GM12891 (cell line): ENCODE results near the gene MRTFB.
"Not testable (repeated sequence)": the region's sequence is repeated elsewhere in the genome, so short reads cannot be mapped to it uniquely, and the experiment has no call there.

ENCODE experiments used
- DNase-seq: peaks from one replicate; pipeline ENCODE4 v3.0.0; 2011; ENCODE audit warnings: low spot score; ENCODE audit not compliant: insufficient read length
- FAIRE-seq: peaks from 2 replicates; lab custom pipeline; 2011; peaks lifted over from hg19 to GRCh38; lab: Jason Lieb, UNC
- PAX5 ChIP-seq: IDR thresholded peaks from 2 replicates; pipeline ENCODE4 v1.6.1; 2011; ENCODE audit warnings: low read length, moderate library complexity, mild to moderate bottlenecking; ENCODE audit not compliant: insufficient read depth, severe bottlenecking
- POLR2A ChIP-seq: IDR thresholded peaks from 2 replicates; pipeline ENCODE4 v1.6.1; 2011; ENCODE audit warnings: low read depth, low read length, control low read depth
- POLR2AphosphoS5 ChIP-seq: IDR thresholded peaks from 2 replicates; pipeline ENCODE4 v1.6.1; 2011; ENCODE audit warnings: low read depth, low read length, control low read depth
- POU2F2 ChIP-seq: IDR thresholded peaks from 2 replicates; pipeline ENCODE4 v1.6.1; 2011; ENCODE audit warnings: low read depth, mild to moderate bottlenecking, control low read depth, low read length, moderate library complexity
- SPI1 ChIP-seq: IDR thresholded peaks from 2 replicates; pipeline ENCODE4 v1.6.1; 2011; ENCODE audit warnings: low read depth, low read length, control low read depth
- TAF1 ChIP-seq: IDR thresholded peaks from 2 replicates; pipeline ENCODE4 v1.6.1; 2011; ENCODE audit warnings: low read depth, low read length, control low read depth

The MRTFB gene

DNA sequence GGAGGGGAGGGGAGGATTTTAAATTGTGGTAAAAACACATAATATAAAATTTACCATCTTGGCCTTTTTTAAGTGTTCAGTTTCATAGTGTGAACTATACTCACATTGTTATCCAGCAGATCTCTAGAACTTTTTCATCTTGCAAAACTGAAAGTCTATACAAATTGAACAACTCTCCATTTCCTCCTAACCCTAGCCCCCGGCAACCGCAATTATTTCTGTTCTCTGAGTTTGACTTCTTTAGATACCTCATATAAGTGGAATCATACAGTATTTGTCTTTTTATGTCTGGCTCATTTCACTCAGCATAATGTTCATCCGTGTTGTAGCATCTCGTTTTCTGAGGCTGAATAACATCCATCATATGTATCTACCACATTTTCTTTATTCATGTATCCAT is 30.0 kb upstream of the MRTFB start:
- no peak for DNase-seq
- TF ChIP-seq POLR2AphosphoS5 (no peak), PAX5 (no peak), POLR2A (no peak), POU2F2 (no peak), TAF1 (no peak), SPI1 (no peak)
- no peak for FAIRE-seq

DNA sequence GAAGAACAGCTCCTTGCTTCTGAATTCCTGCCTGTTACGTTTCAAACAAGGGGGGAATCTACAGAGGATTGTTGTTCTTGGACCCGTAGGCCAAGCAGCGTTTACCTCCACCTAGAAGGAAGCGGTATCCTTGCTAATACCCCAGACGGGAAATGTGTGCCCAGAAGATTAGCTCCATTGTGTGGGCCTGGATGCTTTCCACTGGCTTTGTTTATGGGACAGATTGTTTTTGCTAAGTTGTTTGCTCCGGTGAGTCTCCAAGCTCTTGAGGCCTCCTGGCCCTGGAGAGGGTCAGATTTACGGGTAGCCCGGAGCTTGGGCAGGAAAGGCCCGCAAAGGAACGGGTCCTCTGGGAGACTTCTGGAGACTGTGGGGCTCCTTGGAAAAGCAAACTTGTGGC is 28.4 kb upstream of the MRTFB start:
- DNase-seq (no peak), FAIRE-seq (no peak)
- no peak for TF ChIP-seq POLR2AphosphoS5
- no peak for TF ChIP-seq SPI1
- no peak for TF ChIP-seq PAX5
- no peak for TF ChIP-seq TAF1
- no peak for TF ChIP-seq POLR2A
- no peak for TF ChIP-seq POU2F2

DNA sequence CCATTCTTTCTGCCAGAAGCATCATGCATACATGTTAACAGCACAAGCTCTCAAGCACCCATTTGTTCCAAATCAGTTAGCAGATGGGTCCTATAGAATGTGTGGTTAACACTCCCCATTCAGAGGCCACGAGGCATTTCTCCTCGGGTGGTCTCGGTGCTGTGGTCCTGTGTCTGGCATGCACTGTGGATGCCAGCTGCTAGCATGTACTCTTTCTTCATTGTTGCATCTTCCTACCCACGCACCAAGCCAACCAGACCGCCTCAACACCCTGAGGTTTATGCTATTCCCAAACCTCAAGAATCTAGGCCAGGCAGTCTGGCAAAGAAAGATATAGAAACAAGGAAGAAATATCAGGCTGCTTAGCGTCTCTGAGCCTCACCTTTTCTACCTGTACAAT is 27.8 kb upstream of the MRTFB start:
- FAIRE-seq (no peak), DNase-seq (no peak)
- TF ChIP-seq TAF1 (no peak), POLR2A (no peak), SPI1 (no peak), POU2F2 (no peak), PAX5 (no peak), POLR2AphosphoS5 (no peak)

DNA sequence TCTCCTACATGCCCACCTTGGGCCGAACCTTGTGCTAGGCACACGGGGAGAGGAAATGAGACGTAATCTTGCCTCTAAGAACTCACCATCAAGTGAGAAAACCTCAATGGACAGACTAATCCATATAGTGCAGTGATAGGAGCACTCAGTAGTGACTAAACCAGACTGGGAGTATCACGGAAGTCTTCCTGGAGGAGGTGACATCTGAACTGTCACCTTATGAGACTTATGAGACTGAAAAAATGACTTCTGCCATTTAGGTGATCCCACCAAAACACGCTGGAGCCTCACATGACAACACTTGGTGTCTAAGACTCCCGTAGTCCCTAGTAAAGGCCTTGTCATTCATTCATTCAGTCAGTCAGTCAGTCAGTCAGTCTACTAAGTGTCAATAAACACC is 27.3 kb upstream of the MRTFB start:
- FAIRE-seq (no peak), DNase-seq (no peak)
- TF ChIP-seq POU2F2, result no peak
- TF ChIP-seq SPI1, result no peak
- no peak for TF ChIP-seq TAF1
- TF ChIP-seq PAX5, result no peak
- TF ChIP-seq POLR2AphosphoS5, result no peak
- no peak for TF ChIP-seq POLR2A

DNA sequence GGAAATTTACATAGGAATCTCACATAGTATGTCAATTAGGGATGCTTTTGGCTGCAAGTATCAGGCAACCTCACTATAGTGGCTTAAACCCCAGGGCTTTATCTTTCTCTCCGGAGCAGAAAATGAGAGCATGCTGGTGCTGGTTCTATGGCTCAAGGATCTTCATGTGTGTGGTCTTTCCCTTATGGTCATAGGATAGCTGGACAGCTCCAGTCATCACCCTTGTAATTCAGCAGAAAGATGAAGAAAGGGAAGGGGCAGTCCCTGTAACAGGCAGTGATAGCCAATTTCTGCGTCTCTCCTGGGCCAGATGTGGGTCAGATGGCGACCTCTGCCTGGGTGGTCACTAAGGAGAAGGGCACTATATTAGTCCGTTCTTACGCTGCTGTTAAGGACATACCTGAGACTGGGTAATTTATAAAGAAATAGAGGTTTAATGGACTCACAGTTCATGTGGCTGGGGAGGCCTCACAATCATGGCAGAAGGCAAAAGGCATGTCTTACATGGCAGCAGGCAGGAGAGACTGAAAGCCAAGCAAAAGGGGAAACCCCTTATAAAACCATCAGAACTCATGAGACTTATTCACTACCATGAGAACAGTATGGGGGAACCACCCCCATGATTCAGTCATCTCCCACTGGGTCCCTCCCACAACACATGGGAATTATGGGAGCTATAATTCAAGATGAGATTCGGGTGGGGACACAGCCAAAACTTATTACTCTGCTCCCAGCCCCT is 23.8 kb upstream of the MRTFB start:
- not testable (repeated sequence) for DNase-seq, FAIRE-seq

DNA sequence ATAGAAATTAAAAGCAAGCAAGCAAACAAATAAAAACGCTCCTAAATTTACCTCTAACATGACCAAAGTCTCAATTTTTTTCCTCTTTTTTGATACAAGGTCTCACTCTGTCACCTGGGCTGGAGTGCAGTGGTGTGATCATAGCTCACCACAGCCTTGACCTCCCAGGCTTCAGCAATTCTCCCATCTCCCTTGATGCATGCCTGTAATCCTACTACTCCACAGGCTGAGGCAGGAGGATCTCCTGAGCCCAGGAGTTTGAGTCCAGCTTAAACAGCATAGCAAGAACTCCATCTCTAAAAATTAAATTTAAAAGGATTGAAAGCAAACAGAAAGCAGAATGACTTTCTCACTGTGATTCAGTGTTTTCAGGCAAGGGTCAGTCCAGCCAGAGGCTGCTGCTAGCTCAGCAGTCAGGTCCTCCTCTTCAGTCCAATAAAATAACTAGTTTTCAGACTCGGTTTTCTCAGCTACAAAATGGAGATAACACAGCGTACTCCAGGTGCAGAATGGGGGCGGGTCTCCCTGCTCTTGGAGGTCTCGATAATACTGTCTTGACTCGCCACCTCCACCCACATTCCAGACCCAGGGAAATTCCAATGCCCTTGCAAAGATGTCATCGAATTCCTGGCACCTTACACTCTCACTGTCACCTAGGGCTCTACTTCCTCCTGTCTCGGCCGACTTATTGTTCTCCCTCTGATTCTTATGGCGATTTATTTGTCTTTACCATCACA is 20.7 kb upstream of the MRTFB start:
- no peak for TF ChIP-seq POU2F2
- no peak for TF ChIP-seq POLR2AphosphoS5
- FAIRE-seq (no peak), DNase-seq (no peak)

DNA sequence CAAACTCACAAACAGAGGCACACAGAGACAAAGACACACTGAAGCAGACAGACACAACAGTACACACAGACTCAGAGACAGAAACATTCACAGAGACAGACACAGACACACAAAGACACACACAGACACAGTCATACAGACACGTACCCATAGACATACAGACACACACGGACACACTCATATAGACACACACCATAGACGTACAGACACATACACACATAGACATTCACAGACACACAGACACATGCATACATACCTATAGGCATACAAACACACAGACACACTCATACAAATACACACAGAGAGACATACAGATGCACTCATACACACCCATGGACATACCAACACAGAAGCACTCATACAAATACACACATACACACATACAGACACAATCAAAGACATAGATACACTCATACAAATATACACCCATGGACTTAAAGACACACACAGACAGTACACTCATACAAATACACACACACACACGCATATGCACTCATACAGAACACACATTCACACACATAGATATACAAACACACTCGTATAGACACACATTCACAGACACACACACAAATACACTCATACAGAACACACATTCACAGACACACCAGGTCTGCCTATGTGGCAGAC is 19.9 kb upstream of the MRTFB start:
- DNase-seq (no peak), FAIRE-seq (no peak)
- no peak for TF ChIP-seq POLR2AphosphoS5
- no peak for TF ChIP-seq TAF1
- TF ChIP-seq POU2F2, result no peak
- no peak for TF ChIP-seq POLR2A
- TF ChIP-seq SPI1, result no peak
- TF ChIP-seq PAX5, result no peak

DNA sequence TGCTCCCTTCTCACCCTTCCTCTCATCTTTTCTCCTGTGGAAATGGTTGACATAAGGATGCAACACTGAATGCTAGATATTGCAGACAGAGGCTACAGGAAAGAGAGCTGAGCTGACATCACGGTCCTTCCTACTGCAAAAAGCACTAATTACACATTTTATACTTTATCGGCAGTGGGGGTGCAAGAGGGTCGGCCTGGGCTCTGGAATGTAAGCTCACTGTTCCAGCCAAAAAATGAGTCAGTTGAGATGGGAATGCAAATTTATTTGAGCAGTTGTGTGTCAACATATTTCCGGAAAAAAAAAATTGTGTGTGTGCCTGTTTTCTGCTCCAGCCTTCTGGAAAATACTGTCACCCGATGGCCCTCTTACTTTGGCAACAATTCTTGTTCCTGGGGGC is 14.1 kb upstream of the MRTFB start:
- DNase-seq (no peak), FAIRE-seq (no peak)
- TF ChIP-seq PAX5 (no peak), SPI1 (no peak), POU2F2 (no peak), POLR2AphosphoS5 (no peak), POLR2A (no peak), TAF1 (no peak)

DNA sequence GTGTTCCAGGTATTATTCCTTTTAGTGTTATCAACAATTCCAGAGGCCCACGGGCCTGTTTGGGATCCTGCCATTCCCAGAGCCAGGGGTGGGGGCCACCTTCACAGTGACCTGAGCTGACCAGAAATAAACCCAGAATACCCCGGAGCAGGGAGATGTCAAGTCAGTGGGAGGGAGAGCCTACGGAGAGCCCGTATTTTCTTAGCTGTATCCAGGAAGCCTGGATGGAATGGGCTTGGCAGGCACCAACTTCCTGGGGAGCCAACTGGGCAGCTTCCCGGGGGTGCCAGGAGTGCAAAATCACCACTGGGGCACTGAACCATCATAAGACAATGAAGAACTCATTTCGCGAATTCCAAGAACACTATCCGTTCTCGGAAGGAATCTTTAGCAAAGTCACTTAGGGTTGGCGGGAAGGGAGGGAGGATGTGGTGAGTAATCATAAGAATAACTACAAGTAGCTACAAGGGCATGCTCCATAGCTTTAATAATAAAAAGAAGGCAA is 13.2 kb upstream of the MRTFB start:
- no peak for DNase-seq

DNA sequence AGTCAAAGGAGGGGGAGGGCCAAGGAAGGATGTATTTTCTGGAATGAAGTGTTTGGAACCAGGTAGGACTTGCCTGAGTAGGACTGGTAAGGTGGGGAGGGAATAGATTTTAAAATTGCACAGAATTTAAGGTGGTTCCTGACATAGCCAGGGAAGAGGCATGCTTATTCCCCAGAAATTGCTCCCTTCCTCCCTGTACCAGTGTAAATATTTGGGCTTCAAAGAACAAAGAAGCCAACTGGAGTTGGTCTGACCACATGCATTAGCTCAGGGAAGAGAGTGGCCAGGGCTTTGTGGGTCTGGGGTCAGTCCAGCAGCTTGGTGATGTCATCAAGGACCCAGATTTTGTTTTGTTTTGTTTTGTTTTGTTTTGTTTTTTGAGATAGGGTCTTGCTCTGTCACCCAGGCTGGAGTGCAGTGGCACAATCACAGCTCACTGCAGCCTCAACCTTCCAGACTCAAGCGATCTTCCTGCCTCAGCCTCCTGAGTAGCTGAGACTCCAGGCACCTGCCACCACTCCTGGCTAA is 9.3 kb upstream of the MRTFB start:
- no peak for DNase-seq
- TF ChIP-seq TAF1 (no peak), POLR2AphosphoS5 (no peak), SPI1 (no peak), POLR2A (no peak), POU2F2 (no peak), PAX5 (no peak)
- FAIRE-seq, result no peak

More for the DNA sequence above, 13.2 kb upstream of the MRTFB start:
- no peak for FAIRE-seq
- TF ChIP-seq PAX5 (no peak), POU2F2 (no peak), SPI1 (no peak), POLR2AphosphoS5 (no peak), TAF1 (no peak), POLR2A (no peak)
